Measurements from ENCODE around the gene FBXW10B. TPM values are rescaled to one million over a fixed set of nuclear protein-coding genes. Genes with fewer than 3 reads are reported as not detected.
"Not testable (repeated sequence)": the region's sequence is repeated elsewhere in the genome, so short reads cannot be mapped to it uniquely, and the experiment has no call there.

Gene FBXW10B
- total and polyA plus RNA-seq, 10 donors: 0.28 to 1.4 (median 0.66) TPM

DNA sequence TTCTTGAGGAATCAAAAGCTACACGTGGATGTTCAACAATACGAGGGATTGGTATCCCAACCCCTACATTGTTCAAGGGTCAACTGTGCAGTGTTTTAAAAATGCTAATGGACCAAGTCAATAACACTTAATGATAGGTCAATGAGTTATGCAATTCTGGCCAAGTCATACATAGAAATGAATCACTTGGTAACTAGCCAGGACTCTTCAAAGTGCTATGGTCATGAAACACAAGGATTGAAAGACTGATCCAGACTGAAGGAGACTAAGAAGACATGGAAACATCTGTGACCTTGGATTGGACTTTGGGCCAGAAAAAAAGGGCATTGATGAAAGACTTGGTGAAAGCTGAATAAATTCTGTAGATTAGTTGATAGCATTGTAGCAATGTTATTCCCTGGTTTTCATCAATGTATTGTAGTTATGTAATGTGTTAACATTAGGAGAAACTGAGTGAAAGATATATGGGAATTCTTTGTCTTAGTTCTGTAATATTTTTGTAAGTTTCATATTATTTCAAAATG lies 11.5 kb upstream of the FBXW10B start:
- intact Hi-C loops (cut with DNase I; ENCODE audit: low total_unique reads); H3K4me1 ChIP-seq; DNase-seq; H3K27me3 ChIP-seq (replicated peaks in 1 of 7); H3K27ac ChIP-seq; H3K4me3 ChIP-seq; H3K9me3 ChIP-seq: not testable (repeated sequence)
- H3K36me3 ChIP-seq: peaks cover 0 to 31% (median 0%) of the 10 kb centered on the region in 6 donors
- 81 to 100% (median 85%) methylated on average over 2 of the region's 2 CpGs for WGBS, 5 donors

GRCh38 chr17:15629991-15630390 lies 10.5 kb upstream of the FBXW10B start:
- DNase-seq; H3K4me1 ChIP-seq; intact Hi-C loops (cut with DNase I; ENCODE audit: low total_unique reads); H3K4me3 ChIP-seq; H3K27ac ChIP-seq; H3K9me3 ChIP-seq; H3K27me3 ChIP-seq (replicated peaks in 1 of 7): not testable (repeated sequence)
- WGBS, 5 donors: 78 to 89% (median 83%) methylated on average over 6 to 7 of the region's 7 CpGs
- H3K36me3 ChIP-seq: peaks cover 0 to 31% (median 0%) of the 10 kb centered on the region in 6 donors

- H3K36me3 ChIP-seq: peaks cover 0 to 16% (median 0%) of the 10 kb centered on the region in 6 donors
- H3K27ac ChIP-seq; H3K4me1 ChIP-seq; DNase-seq; intact Hi-C loops (cut with DNase I; ENCODE audit: low total_unique reads); H3K27me3 ChIP-seq (replicated peaks in 1 of 7); H3K4me3 ChIP-seq; H3K9me3 ChIP-seq: not testable (repeated sequence)
- WGBS, 5 donors: 83 to 95% (median 90%) methylated on average over 3 of the region's 3 CpGs
Measured at GRCh38 chr17:15623661-15624209, 4.2 kb upstream of the FBXW10B start.

DNA sequence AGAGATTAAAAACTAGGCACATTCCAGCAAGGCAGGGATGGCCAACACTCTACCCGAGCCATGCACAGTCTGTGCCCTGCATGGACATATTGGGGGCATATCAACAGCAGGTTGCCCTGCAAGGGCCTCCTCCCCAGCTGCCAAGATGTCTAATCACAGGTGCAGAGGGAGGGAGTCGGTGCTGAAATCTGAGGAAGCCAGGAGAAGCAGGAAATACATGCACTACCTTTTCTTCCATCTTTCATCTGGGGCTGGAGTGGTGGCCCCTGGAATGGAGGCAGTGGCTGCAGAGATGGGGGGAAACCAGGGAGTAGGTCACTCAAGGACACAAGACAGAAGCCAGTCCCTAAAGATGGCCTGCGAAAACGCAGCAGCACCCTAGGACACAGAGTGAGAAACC lies 3.8 kb upstream of the FBXW10B start:
- H3K4me3 ChIP-seq: not testable (repeated sequence)

GRCh38 chr17:15622124-15622523 lies 2.6 kb upstream of the FBXW10B start:
- not testable (repeated sequence) for H3K9me3 ChIP-seq
- 83 to 96% (median 92%) methylated on average over 3 to 6 of the region's 8 CpGs for WGBS, 5 donors

More for the DNA sequence above, 3.8 kb upstream of the FBXW10B start:
- peaks cover 0 to 11% (median 0%) of the 10 kb centered on the region in 6 donors for H3K36me3 ChIP-seq
- WGBS, 5 donors: 89 to 98% (median 94%) methylated on average over 3 of the region's 4 CpGs
- DNase-seq; H3K9me3 ChIP-seq; H3K4me1 ChIP-seq; H3K27ac ChIP-seq; H3K27me3 ChIP-seq (replicated peaks in 1 of 7); intact Hi-C loops (cut with DNase I; ENCODE audit: low total_unique reads): not testable (repeated sequence)

DNA sequence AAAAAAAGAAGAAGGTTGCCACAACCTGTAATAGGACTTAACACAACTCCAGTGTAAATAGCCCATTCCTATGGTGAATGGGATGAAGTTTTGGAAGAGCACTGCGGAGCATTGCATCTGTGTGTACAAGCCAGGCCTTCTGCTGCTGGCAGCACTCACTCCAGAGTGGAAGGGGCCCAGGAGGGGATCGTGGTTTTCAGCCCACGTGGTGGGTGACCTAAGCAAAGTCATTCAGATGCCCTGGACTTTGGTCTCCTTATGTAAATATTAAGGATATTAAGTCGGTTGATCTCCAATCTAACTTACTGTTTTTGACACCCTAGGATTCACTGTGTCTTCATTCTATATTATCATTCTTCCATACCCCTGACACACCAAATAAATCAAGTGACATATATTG lies 2.7 kb downstream of the FBXW10B start:
- WGBS, 5 donors: 55 to 74% (median 62%) methylated on average over 3 to 4 of the region's 4 CpGs
- H3K9me3 ChIP-seq; H3K36me3 ChIP-seq; H3K4me1 ChIP-seq; DNase-seq; H3K27ac ChIP-seq; intact Hi-C loops (cut with DNase I; ENCODE audit: low total_unique reads); H3K27me3 ChIP-seq (replicated peaks in 1 of 7); H3K4me3 ChIP-seq: not testable (repeated sequence)

More at GRCh38 chr17:15622124-15622523, 2.6 kb upstream of the FBXW10B start:
- H3K27me3 ChIP-seq (replicated peaks in 1 of 7); H3K4me3 ChIP-seq; intact Hi-C loops (cut with DNase I; ENCODE audit: low total_unique reads); DNase-seq; H3K36me3 ChIP-seq; H3K4me1 ChIP-seq; H3K27ac ChIP-seq: not testable (repeated sequence)

DNA sequence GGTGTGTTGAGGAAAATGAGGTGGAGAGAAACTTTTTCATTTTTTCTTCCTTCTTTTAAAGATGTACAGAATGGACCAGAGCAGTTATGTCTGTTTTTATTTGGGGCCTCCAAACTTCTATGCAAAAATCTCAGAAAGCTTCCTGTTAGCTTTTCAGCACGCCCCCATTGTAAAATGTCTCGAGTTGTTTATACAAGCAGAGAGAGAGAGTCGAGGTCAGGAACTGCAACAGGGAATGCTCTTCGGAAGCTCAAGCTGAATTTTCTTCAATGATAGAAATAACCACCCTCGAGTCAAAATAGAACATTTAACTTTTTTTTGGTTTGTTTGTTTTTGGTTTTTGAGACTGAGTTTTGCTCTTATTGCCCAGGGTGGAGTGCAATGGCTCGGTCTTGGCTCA lies 3.7 kb downstream of the FBXW10B start:
- not testable (repeated sequence) for DNase-seq
- 64 to 88% (median 83%) methylated on average over 6 of the region's 6 CpGs for WGBS, 5 donors

DNA sequence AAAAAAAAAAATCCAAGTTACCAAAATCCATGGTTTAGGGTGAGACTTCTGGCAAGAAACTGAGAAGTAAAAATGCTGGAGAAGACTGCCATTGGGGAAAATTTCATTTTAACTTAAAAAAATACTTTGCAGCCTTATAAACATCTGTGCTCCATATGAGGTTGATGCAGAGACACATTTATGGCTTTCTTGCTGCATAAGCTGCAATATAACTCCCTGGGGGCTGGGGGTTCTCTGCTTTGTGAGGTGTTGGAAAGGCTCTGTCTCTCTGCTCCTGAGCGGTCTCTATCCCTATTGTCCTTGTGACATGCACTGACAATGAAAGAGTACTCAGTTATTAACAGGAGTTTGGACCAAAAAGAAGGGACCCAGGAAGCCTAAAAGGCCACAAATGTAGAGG lies 6.4 kb downstream of the FBXW10B start:
- DNase-seq; intact Hi-C loops (cut with DNase I; ENCODE audit: low total_unique reads); H3K4me3 ChIP-seq; H3K27ac ChIP-seq; H3K36me3 ChIP-seq; H3K4me1 ChIP-seq; H3K27me3 ChIP-seq (replicated peaks in 1 of 7); H3K9me3 ChIP-seq: not testable (repeated sequence)
- 92 to 100% (median 97%) methylated on average over 1 of the region's 1 CpG; no CpG with 5 or more reads in 1 of the 5 donors for WGBS, 5 donors

More for the DNA sequence above, 3.7 kb downstream of the FBXW10B start:
- H3K27ac ChIP-seq; H3K36me3 ChIP-seq; intact Hi-C loops (cut with DNase I; ENCODE audit: low total_unique reads); H3K9me3 ChIP-seq; H3K27me3 ChIP-seq (replicated peaks in 1 of 7); H3K4me1 ChIP-seq; H3K4me3 ChIP-seq: not testable (repeated sequence)

DNA sequence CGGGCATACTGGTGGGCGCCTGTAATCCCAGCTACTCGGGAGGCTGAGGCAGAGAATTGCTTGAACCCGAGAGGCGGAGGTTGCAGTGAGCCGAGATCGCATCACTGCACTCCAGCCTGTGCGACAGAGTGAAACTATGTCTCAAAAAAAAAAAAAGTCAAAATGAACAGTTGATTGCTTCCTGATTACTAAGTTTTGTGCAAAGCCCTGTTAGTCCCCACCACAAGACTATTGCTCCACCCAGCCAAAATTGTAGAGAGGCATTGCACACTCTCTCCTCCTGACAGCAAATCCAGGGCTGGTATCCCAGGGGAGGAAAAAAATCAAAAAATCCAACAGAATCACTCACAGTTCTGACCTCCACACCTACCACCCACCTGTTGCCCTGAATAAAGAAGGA lies 26.5 kb downstream of the FBXW10B start:
- H3K9me3 ChIP-seq; DNase-seq; H3K4me3 ChIP-seq; H3K36me3 ChIP-seq; H3K27ac ChIP-seq; intact Hi-C loops (cut with DNase I; ENCODE audit: low total_unique reads): not testable (repeated sequence)
- Histone ChIP-seq H3K27me3 (replicated peaks in 1 of 7) (peaks cover 0 to 35% (median 0%) of the 10 kb centered on the region in 7 donors), H3K4me1 (peaks cover 0 to 18% (median 0%) of the 10 kb centered on the region in 6 donors)
- WGBS, 5 donors: 33 to 80% (median 67%) methylated on average over 1 to 8 of the region's 8 CpGs

- intact Hi-C loops (cut with DNase I; ENCODE audit: low total_unique reads); H3K9me3 ChIP-seq; H3K27ac ChIP-seq; H3K36me3 ChIP-seq; DNase-seq; H3K4me3 ChIP-seq: not testable (repeated sequence)
- Histone ChIP-seq H3K27me3 (replicated peaks in 1 of 7) (peaks cover 0 to 39% (median 0%) of the 10 kb centered on the region in 7 donors), H3K4me1 (peaks cover 0 to 18% (median 0%) of the 10 kb centered on the region in 6 donors)
- 57 to 65% (median 61%) methylated on average over 5 of the region's 5 CpGs for WGBS, 5 donors
Measured at GRCh38 chr17:15591986-15592385, 27.5 kb downstream of the FBXW10B start.

GRCh38 chr17:15590844-15591243 lies 28.7 kb downstream of the FBXW10B start:
- Histone ChIP-seq H3K27ac (peak overlapping the region in 1 of 8 donors; percentile 21), H3K27me3 (replicated peaks in 1 of 7) (peaks cover 0 to 42% (median 0%) of the 10 kb centered on the region in 7 donors), H3K4me1 (peaks cover 0 to 18% (median 0%) of the 10 kb centered on the region in 6 donors)
- intact Hi-C loops (cut with DNase I; ENCODE audit: low total_unique reads); H3K36me3 ChIP-seq; H3K9me3 ChIP-seq; H3K4me3 ChIP-seq; DNase-seq: not testable (repeated sequence)
- WGBS, 5 donors: 80 to 88% (median 83%) methylated on average over 1 of the region's 1 CpG
